Ectodermal cell (in vitro differentiated cells): ENCODE results near the gene GPC6.

Source experiments
- H3K27ac ChIP-seq: 2 replicates; pipeline ENCODE4 v1.7.0; 2013; ENCODE audit warnings: mild to moderate bottlenecking, low read depth, low read length; ENCODE audit not compliant: insufficient read depth, poor library complexity, severe bottlenecking
- H3K27me3 ChIP-seq: 2 replicates; pipeline ENCODE4 v1.7.0; 2013; ENCODE audit warnings: mild to moderate bottlenecking, low read length; ENCODE audit not compliant: insufficient read depth, control insufficient read depth, poor library complexity, severe bottlenecking
- H3K36me3 ChIP-seq: one replicate; pipeline ENCODE4 v1.7.0; 2013; ENCODE audit warnings: low read length; ENCODE audit not compliant: control insufficient read depth, insufficient read depth
- H3K4me1 ChIP-seq: one replicate; pipeline ENCODE4 v1.7.0; 2013; ENCODE audit warnings: low read length; ENCODE audit not compliant: control insufficient read depth, insufficient read depth
- H3K4me3 ChIP-seq: 2 replicates; pipeline ENCODE4 v1.7.0; 2013; ENCODE audit warnings: low read depth, low read length, control low read depth; ENCODE audit not compliant: insufficient read depth
- H3K9me3 ChIP-seq: 2 replicates; pipeline ENCODE4 v1.7.0; 2013; ENCODE audit warnings: mild to moderate bottlenecking, low read length, moderate library complexity; ENCODE audit not compliant: control insufficient read depth
- WGBS, 2 experiments: methylation state at CpG; one replicate each; pipeline ENCODE4 v1.1.7; 2013; ENCODE audit warnings: missing lambda C conversion rate in 2 of 2; 5-methylcytosine and 5-hydroxymethylcytosine counted together

GPC6 gene

GRCh38 chr13:94329754-94330551 lies 1103.3 kb downstream of the GPC6 start:
- Histone ChIP-seq H3K27me3 (no peaks in the 10 kb centered on the region), H3K4me1 (peaks cover 11% of the 10 kb centered on the region), H3K4me3 (no peak overlapping the region), H3K36me3 (no peaks in the 10 kb centered on the region), H3K9me3 (no peaks in the 10 kb centered on the region), H3K27ac (no peak overlapping the region)
- 88% methylated on average over 7 of the region's 7 CpGs for WGBS, 2 experiments

GRCh38 chr13:94330552-94331071 lies 1104.0 kb downstream of the GPC6 start:
- H3K9me3 ChIP-seq: no peaks in the 10 kb centered on the region
- peaks cover 11% of the 10 kb centered on the region for H3K4me1 ChIP-seq
- no peaks in the 10 kb centered on the region for H3K27me3 ChIP-seq
- no peaks in the 10 kb centered on the region for H3K36me3 ChIP-seq
- no peak overlapping the region for H3K27ac ChIP-seq
- 100% methylated on average over 1 to 2 of the region's 3 CpGs for WGBS, 2 experiments
- H3K4me3 ChIP-seq: no peak overlapping the region

GRCh38 chr13:94331281-94331680 lies 1104.7 kb downstream of the GPC6 start:
- Histone ChIP-seq H3K27ac (no peak overlapping the region), H3K27me3 (no peaks in the 10 kb centered on the region), H3K4me3 (no peak overlapping the region), H3K4me1 (peaks cover 11% of the 10 kb centered on the region), H3K9me3 (no peaks in the 10 kb centered on the region), H3K36me3 (no peaks in the 10 kb centered on the region)
- 94 to 97% methylated on average over 3 of the region's 3 CpGs for WGBS, 2 experiments

GRCh38 chr13:94332359-94333096 lies 1105.9 kb downstream of the GPC6 start:
- H3K4me3 ChIP-seq: no peak overlapping the region
- no peaks in the 10 kb centered on the region for H3K36me3 ChIP-seq
- WGBS, 2 experiments: 89 to 93% methylated on average over 10 of the region's 10 CpGs
- no peaks in the 10 kb centered on the region for H3K27me3 ChIP-seq
- H3K9me3 ChIP-seq: no peaks in the 10 kb centered on the region
- H3K4me1 ChIP-seq: peaks cover 4% of the 10 kb centered on the region
- H3K27ac ChIP-seq: no peak overlapping the region

- Histone ChIP-seq H3K27me3 (no peaks in the 10 kb centered on the region), H3K36me3 (no peaks in the 10 kb centered on the region), H3K27ac (no peak overlapping the region), H3K4me3 (no peak overlapping the region), H3K9me3 (no peaks in the 10 kb centered on the region), H3K4me1 (no peaks in the 10 kb centered on the region)
- WGBS, 2 experiments: 87 to 95% methylated on average over 3 to 4 of the region's 4 CpGs
Observed at GRCh38 chr13:94333131-94333820, 1106.7 kb downstream of the GPC6 start.

- H3K36me3 ChIP-seq: no peaks in the 10 kb centered on the region
- 95 to 97% methylated on average over 5 of the region's 5 CpGs for WGBS, 2 experiments
- no peaks in the 10 kb centered on the region for H3K27me3 ChIP-seq
- H3K9me3 ChIP-seq: no peaks in the 10 kb centered on the region
- no peak overlapping the region for H3K4me3 ChIP-seq
- H3K27ac ChIP-seq: no peak overlapping the region
- H3K4me1 ChIP-seq: no peaks in the 10 kb centered on the region
Observed at GRCh38 chr13:94335761-94336526, 1109.3 kb downstream of the GPC6 start.

GRCh38 chr13:94339116-94339687 lies 1112.6 kb downstream of the GPC6 start:
- H3K27me3 ChIP-seq: no peaks in the 10 kb centered on the region
- WGBS, 2 experiments: 96% methylated on average over 11 of the region's 11 CpGs
- H3K27ac ChIP-seq: no peak overlapping the region
- H3K4me3 ChIP-seq: no peak overlapping the region
- H3K36me3 ChIP-seq: no peaks in the 10 kb centered on the region
- no peaks in the 10 kb centered on the region for H3K9me3 ChIP-seq
- peaks cover 10% of the 10 kb centered on the region for H3K4me1 ChIP-seq

GRCh38 chr13:94342436-94343242 lies 1116.0 kb downstream of the GPC6 start:
- Histone ChIP-seq H3K27ac (no peak overlapping the region), H3K36me3 (no peaks in the 10 kb centered on the region), H3K4me3 (no peak overlapping the region), H3K9me3 (no peaks in the 10 kb centered on the region), H3K27me3 (no peaks in the 10 kb centered on the region), H3K4me1 (peaks cover 14% of the 10 kb centered on the region)
- 91 to 94% methylated on average over 17 of the region's 17 CpGs for WGBS, 2 experiments

GRCh38 chr13:94343243-94343585 lies 1116.6 kb downstream of the GPC6 start:
- Histone ChIP-seq H3K9me3 (no peaks in the 10 kb centered on the region), H3K36me3 (no peaks in the 10 kb centered on the region), H3K27ac (no peak overlapping the region), H3K4me3 (no peak overlapping the region), H3K27me3 (no peaks in the 10 kb centered on the region), H3K4me1 (peaks cover 14% of the 10 kb centered on the region)
- WGBS, 2 experiments: 60% methylated on average over 7 of the region's 7 CpGs
